ENCODE results near the gene OR10H4.

- TF ChIP-seq ARID4B (CRISPR knock-in tag; IDR thresholded peaks at IDR 0.05; ENCODE audit: borderline replicate concordance) (no peak), CREM (CRISPR knock-in tag; IDR thresholded peaks at IDR 0.05) (no peak)
Measured at GRCh38 chr19:15923702-15924101, 25.1 kb upstream of the OR10H4 start.
